Adrenal gland (tissue), 5 donors: ENCODE data around the gene FXYD1.

Experiments used
- POLR2A ChIP-seq, 2 donors: fragments of 450-650 bp; IDR thresholded peaks; one replicate each; pipeline ENCODE4 v1.6.1; 2017; ENCODE audit warnings: antibody characterized with exemption in 2 of 2, mild to moderate bottlenecking in 2 of 2, moderate library complexity in 1 of 2
- TF ChIP-seq, protein P1 (sequence below), 6 experiments: fragments of 450-650 bp in 4 of 6; fragments of 200-600 bp in 2 of 6; sonication (generic) in 1 of 6; IDR thresholded peaks; 1 replicate in 5 of 6; 2 replicates in 1 of 6; pipeline versions ENCODE4 v1.5.1 to v1.8.0; 2016 to 2021; ENCODE audit warnings: antibody characterized with exemption in 6 of 6, mild to moderate bottlenecking in 2 of 6, moderate library complexity in 1 of 6
- donor health status: DM: no; HTN: no; CAD: no.

DNA sequence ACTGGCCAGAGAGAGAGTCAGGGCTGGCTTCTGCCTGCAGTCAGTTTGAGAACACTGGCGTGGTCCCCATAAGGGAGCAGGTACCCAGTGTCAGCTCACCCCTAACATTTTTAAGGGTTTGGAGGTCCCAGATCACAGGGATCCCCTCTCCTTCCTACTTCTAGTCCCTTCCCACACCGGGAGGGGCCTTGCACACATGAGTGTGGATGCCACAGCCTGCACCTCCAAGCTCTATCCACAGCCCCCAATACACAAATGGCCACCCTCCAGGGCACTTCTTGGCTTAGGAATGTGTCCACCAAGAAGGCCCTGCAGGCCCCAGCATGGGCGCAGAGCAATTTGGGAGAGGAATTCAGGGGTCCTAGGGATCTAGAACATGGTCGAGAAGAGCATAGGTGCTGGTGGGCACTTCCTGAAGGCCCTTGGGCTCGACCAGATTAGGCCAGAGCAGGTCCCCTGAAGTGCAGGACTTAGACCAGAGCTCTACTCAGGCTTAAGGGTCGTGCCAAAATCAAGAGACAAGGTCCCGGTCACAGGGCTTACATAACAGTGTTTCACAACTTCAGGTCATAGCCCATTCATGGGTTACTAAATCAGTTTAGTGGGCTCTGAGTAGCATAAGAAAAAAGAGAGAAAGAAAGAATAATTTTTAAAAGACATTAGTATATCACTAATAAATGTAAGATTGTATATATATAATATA lies 31.9 kb downstream of the FXYD1 start:
- TF ChIP-seq, protein P1, sequence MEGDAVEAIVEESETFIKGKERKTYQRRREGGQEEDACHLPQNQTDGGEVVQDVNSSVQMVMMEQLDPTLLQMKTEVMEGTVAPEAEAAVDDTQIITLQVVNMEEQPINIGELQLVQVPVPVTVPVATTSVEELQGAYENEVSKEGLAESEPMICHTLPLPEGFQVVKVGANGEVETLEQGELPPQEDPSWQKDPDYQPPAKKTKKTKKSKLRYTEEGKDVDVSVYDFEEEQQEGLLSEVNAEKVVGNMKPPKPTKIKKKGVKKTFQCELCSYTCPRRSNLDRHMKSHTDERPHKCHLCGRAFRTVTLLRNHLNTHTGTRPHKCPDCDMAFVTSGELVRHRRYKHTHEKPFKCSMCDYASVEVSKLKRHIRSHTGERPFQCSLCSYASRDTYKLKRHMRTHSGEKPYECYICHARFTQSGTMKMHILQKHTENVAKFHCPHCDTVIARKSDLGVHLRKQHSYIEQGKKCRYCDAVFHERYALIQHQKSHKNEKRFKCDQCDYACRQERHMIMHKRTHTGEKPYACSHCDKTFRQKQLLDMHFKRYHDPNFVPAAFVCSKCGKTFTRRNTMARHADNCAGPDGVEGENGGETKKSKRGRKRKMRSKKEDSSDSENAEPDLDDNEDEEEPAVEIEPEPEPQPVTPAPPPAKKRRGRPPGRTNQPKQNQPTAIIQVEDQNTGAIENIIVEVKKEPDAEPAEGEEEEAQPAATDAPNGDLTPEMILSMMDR (IDR thresholded peaks at IDR 0.05), result no peak
- no peak for TF ChIP-seq POLR2A (IDR thresholded peaks at IDR 0.05)
